ENCODE results near the gene DLEC1.
A peak's percentile ranks its signal among the peaks of the same experiment; 100 is the strongest.

The DLEC1 gene

GRCh38 chr3:38036286-38036685 is 2.7 kb upstream of the DLEC1 start:
- Histone ChIP-seq H3K4me2 (ENCODE audit: low read depth, low read length, poor library complexity, severe bottlenecking) (no peak overlapping the region), H3K79me2 (ENCODE audit: insufficient read depth, low read length) (no peaks in the 10 kb centered on the region), H3F3A (ENCODE audit: insufficient read depth) (no peaks in the 10 kb centered on the region; the same call in 1 of the 2 replicates), H3K27ac (ENCODE audit: low read depth, low read length) (no peak overlapping the region), H3K36me3 (ENCODE audit: low read length) (no peaks in the 10 kb centered on the region), H2AFZ (ENCODE audit: low read depth, low read length, severe bottlenecking) (no peak overlapping the region), H3K9ac (ENCODE audit: low read length) (no peak overlapping the region), H3K27me3 (ENCODE audit: low read length) (no peaks in the 10 kb centered on the region), H3K9me2 (replicated peaks; ENCODE audit: insufficient read depth, low read length) (no peaks in the 10 kb centered on the region), H3K9me3 (ENCODE audit: insufficient read depth, low read length) (no peaks in the 10 kb centered on the region), H3K4me3 (ENCODE audit: insufficient read depth, low read length, poor library complexity, severe bottlenecking) (no peak overlapping the region), H4K20me1 (ENCODE audit: low read depth, low read length) (no peaks in the 10 kb centered on the region)
- TF ChIP-seq, protein P1, sequence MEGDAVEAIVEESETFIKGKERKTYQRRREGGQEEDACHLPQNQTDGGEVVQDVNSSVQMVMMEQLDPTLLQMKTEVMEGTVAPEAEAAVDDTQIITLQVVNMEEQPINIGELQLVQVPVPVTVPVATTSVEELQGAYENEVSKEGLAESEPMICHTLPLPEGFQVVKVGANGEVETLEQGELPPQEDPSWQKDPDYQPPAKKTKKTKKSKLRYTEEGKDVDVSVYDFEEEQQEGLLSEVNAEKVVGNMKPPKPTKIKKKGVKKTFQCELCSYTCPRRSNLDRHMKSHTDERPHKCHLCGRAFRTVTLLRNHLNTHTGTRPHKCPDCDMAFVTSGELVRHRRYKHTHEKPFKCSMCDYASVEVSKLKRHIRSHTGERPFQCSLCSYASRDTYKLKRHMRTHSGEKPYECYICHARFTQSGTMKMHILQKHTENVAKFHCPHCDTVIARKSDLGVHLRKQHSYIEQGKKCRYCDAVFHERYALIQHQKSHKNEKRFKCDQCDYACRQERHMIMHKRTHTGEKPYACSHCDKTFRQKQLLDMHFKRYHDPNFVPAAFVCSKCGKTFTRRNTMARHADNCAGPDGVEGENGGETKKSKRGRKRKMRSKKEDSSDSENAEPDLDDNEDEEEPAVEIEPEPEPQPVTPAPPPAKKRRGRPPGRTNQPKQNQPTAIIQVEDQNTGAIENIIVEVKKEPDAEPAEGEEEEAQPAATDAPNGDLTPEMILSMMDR (IDR thresholded peaks at IDR 0.05; ENCODE audit: insufficient read depth, low read length, poor library complexity, severe bottlenecking), result no peak
- no peak for TF ChIP-seq EZH2phosphoT487 (conservative IDR thresholded peaks at IDR 0.05; ENCODE audit: low read length)

- no peaks in the 10 kb centered on the region for H3K36me3 ChIP-seq (ENCODE audit: low read length)
- H3K9ac ChIP-seq (ENCODE audit: low read length), result no peak overlapping the region
- no peaks in the 10 kb centered on the region for H3K9me2 ChIP-seq (replicated peaks; ENCODE audit: insufficient read depth, low read length)
- no peak overlapping the region for H3K27ac ChIP-seq (ENCODE audit: low read depth, low read length)
- no peak overlapping the region for H2AFZ ChIP-seq (ENCODE audit: low read depth, low read length, severe bottlenecking)
- no peaks in the 10 kb centered on the region; the same call in 1 of the 2 replicates for H3F3A ChIP-seq (ENCODE audit: insufficient read depth)
- no peak overlapping the region for H3K4me2 ChIP-seq (ENCODE audit: low read depth, low read length, poor library complexity, severe bottlenecking)
- H3K27me3 ChIP-seq (ENCODE audit: low read length), result no peaks in the 10 kb centered on the region
- H4K20me1 ChIP-seq (ENCODE audit: low read depth, low read length), result no peaks in the 10 kb centered on the region
- no peak overlapping the region for H3K4me3 ChIP-seq (ENCODE audit: insufficient read depth, low read length, poor library complexity, severe bottlenecking)
- no peak for TF ChIP-seq EZH2phosphoT487 (conservative IDR thresholded peaks at IDR 0.05; ENCODE audit: low read length)
- TF ChIP-seq, protein P1 (IDR thresholded peaks at IDR 0.05; ENCODE audit: insufficient read depth, low read length, poor library complexity, severe bottlenecking), result no peak
- H3K79me2 ChIP-seq (ENCODE audit: insufficient read depth, low read length), result no peaks in the 10 kb centered on the region
- H3K9me3 ChIP-seq (ENCODE audit: insufficient read depth, low read length), result no peaks in the 10 kb centered on the region
Observed at GRCh38 chr3:38036906-38037305, 2.1 kb upstream of the DLEC1 start.

GRCh38 chr3:38038447-38038911 is 529 bp upstream of the DLEC1 start:
- H3K4me3 ChIP-seq (ENCODE audit: insufficient read depth, low read length, poor library complexity, severe bottlenecking), result peak overlapping the region; percentile 31
- H3K4me2 ChIP-seq (ENCODE audit: low read depth, low read length, poor library complexity, severe bottlenecking), result peak overlapping the region; percentile 49
- no peak overlapping the region for H3K27ac ChIP-seq (ENCODE audit: low read depth, low read length)

More at GRCh38 chr3:38038447-38038911, 529 bp upstream of the DLEC1 start:
- Histone ChIP-seq H3K9ac (ENCODE audit: low read length) (no peak overlapping the region), H3K9me3 (ENCODE audit: insufficient read depth, low read length) (no peaks in the 10 kb centered on the region), H3K27me3 (ENCODE audit: low read length) (no peaks in the 10 kb centered on the region), H4K20me1 (ENCODE audit: low read depth, low read length) (no peaks in the 10 kb centered on the region), H3F3A (ENCODE audit: insufficient read depth) (no peaks in the 10 kb centered on the region; the same call in 1 of the 2 replicates), H3K9me2 (replicated peaks; ENCODE audit: insufficient read depth, low read length) (no peaks in the 10 kb centered on the region), H2AFZ (ENCODE audit: low read depth, low read length, severe bottlenecking) (peak overlapping the region; percentile 73), H3K79me2 (ENCODE audit: insufficient read depth, low read length) (no peaks in the 10 kb centered on the region), H3K36me3 (ENCODE audit: low read length) (no peaks in the 10 kb centered on the region)
- TF ChIP-seq, protein P1 (IDR thresholded peaks at IDR 0.05; ENCODE audit: insufficient read depth, low read length, poor library complexity, severe bottlenecking), result no peak
- TF ChIP-seq EZH2phosphoT487 (conservative IDR thresholded peaks at IDR 0.05; ENCODE audit: low read length), result no peak

All from SU-DHL-6 (cell line).